HCT116 (cell line): ENCODE data around the gene WWOX. TPM values are rescaled to one million over a fixed set of nuclear protein-coding genes. Genes with fewer than 3 reads are reported as not detected.

ENCODE experiments used
- ATAC-seq: fragments of 200-7000 bp; cut with Tn5 transposase; 2 replicates; pipeline ENCODE4 v1.9.1; 2020; ENCODE audit warnings: mild to moderate bottlenecking, moderate library complexity
- BruUV-seq: library from RNA; stranded (reverse); fragments of 400-500 nt; replicated peaks from 2 replicates; lab custom pipeline; 2021; lab: Mats Ljungman, UMichigan
- CTCF ChIA-PET: fragments of 300-600 bp; sonication (Branson Sonifier 250); formaldehyde crosslinking; loops from one replicate; lab custom pipeline; 2021; ENCODE audit warnings: antibody characterized with exemption; lab: Charles Lee
- POLR2A ChIA-PET: fragments of 300-600, 350-600 bp; sonication (Branson Sonifier 250); formaldehyde crosslinking; loops from one replicate; lab custom pipeline; 2021; ENCODE audit warnings: antibody characterized with exemption; lab: Charles Lee
- RAD21 ChIA-PET, 2 experiments: fragments of 300-600 bp; sonication (Branson Sonifier 250); formaldehyde crosslinking; loops; one replicate each; lab custom pipeline; 2023; ENCODE audit warnings: low total read pairs in 2 of 2; ENCODE audit not compliant: uncharacterized antibody in 2 of 2, unreplicated experiment in 2 of 2, low non-redundant PET in 1 of 2; lab: Charles Lee
- DNase-seq: peaks from one replicate; pipeline ENCODE4 v3.0.0-alpha.2; 2010; ENCODE audit warnings: low read depth, low spot score
- H2AFZ ChIP-seq: fragments of 200-600 bp; shearing (Covaris generic), sonication (generic); 2 replicates; pipeline ENCODE4 v1.6.1; 2017; ENCODE audit warnings: low read depth, mixed run types, mixed read lengths, antibody characterized with exemption, low read length; ENCODE audit not compliant: poor library complexity, severe bottlenecking
- H3K27ac ChIP-seq: 2 replicates; pipeline ENCODE4 v1.5.1; 2012; ENCODE audit warnings: low read depth, low read length
- H3K27me3 ChIP-seq: fragments of 200-600 bp; sonication (generic); 2 replicates; pipeline ENCODE4 v1.6.1; 2016; ENCODE audit warnings: mixed run types, low read length, mixed read lengths; ENCODE audit not compliant: insufficient read depth
- H3K36me3 ChIP-seq, 2 experiments: fragments of 200-500 bp in 1 of 2; fragments of 200-600 bp in 1 of 2; sonication (Bioruptor generic) in 1 of 2; sonication (generic) in 1 of 2; 2 replicates each; pipeline versions ENCODE4 v1.5.1 to v1.6.1; 2014 to 2016; ENCODE audit warnings: low read length in 2 of 2, inconsistent platforms in 1 of 2, mixed read lengths in 1 of 2, mixed run types in 1 of 2; ENCODE audit not compliant: insufficient read depth in 2 of 2, control insufficient read depth in 1 of 2
- H3K4me1 ChIP-seq, 2 experiments: fragments of 200-600 bp in 1 of 2; sonication (generic) in 1 of 2; 2 replicates each; pipeline versions ENCODE4 v1.5.1 to v1.6.1; 2012 to 2017; ENCODE audit warnings: low read length in 2 of 2, inconsistent platforms in 1 of 2, mild to moderate bottlenecking in 1 of 2, mixed read lengths in 1 of 2, mixed run types in 1 of 2, moderate library complexity in 1 of 2; ENCODE audit not compliant: insufficient read depth in 2 of 2, control insufficient read depth in 1 of 2
- H3K4me2 ChIP-seq: fragments of 200-600 bp; sonication (generic); 2 replicates; pipeline ENCODE4 v1.6.1; 2017; ENCODE audit warnings: mixed run types, low read length, mixed read lengths
- H3K4me3 ChIP-seq, 2 experiments: fragments of 200-600 bp in 1 of 2; sonication (generic) in 1 of 2; replicated peaks in 1 of 2; 2 replicates each; pipeline ENCODE4 v1.5.1; 2011 to 2016; ENCODE audit warnings: low read length in 2 of 2, control low read depth in 1 of 2, low read depth in 1 of 2, mild to moderate bottlenecking in 1 of 2, mixed read lengths in 1 of 2, mixed run types in 1 of 2
- H3K79me2 ChIP-seq: fragments of 200-600 bp; sonication (generic); 2 replicates; pipeline ENCODE4 v1.6.1; 2017; ENCODE audit warnings: mild to moderate bottlenecking, mixed run types, low read length, moderate library complexity, mixed read lengths; ENCODE audit not compliant: insufficient read depth
- H3K9ac ChIP-seq: fragments of 200-600 bp; sonication (generic); 2 replicates; pipeline ENCODE4 v1.6.1; 2016; ENCODE audit warnings: low read length, mixed read lengths
- H3K9me2 ChIP-seq: fragments of 200-600 bp; sonication (generic), shearing (Covaris generic); 2 replicates; pipeline ENCODE4 v1.6.1; 2017; ENCODE audit warnings: mixed run types, mild to moderate bottlenecking, moderate library complexity; ENCODE audit not compliant: insufficient read depth
- H3K9me3 ChIP-seq, 2 experiments: fragments of 200-500 bp in 1 of 2; fragments of 200-600 bp in 1 of 2; sonication (Bioruptor generic) in 1 of 2; sonication (generic) in 1 of 2; 2 replicates each; pipeline ENCODE4 v1.6.1; 2014 to 2017; ENCODE audit warnings: low read length in 2 of 2, mixed read lengths in 2 of 2, inconsistent platforms in 1 of 2, low read depth in 1 of 2, mild to moderate bottlenecking in 1 of 2, mixed run types in 1 of 2, moderate library complexity in 1 of 2; ENCODE audit not compliant: control insufficient read depth in 1 of 2, insufficient read depth in 1 of 2
- H4K20me1 ChIP-seq: fragments of 200-600 bp; sonication (generic), shearing (Covaris generic); 2 replicates; pipeline ENCODE4 v1.6.1; 2017; ENCODE audit warnings: mixed run types, mild to moderate bottlenecking, moderate library complexity; ENCODE audit not compliant: insufficient read depth
- EGR1 ChIP-seq: IDR thresholded peaks from 2 replicates; pipeline ENCODE4 v1.6.1; 2012; ENCODE audit warnings: low read depth
- EZH2 ChIP-seq: fragments of 200-600 bp; sonication (generic); IDR thresholded peaks from 2 replicates; pipeline ENCODE4 v1.6.1; 2017; ENCODE audit warnings: antibody characterized with exemption, mixed run types
- intact Hi-C: fragments of 100-400 bp; cut with micrococcal nuclease; formaldehyde crosslinking; loops from 2 replicates; pipeline ENCODE4 v1.10.0; 2022
- total RNA-seq: library from RNA; stranded (reverse); gene quantifications from one replicate; pipeline ENCODE4 v1.2.1, GENCODE V29; 2021; ENCODE audit not compliant: unreplicated experiment

The WWOX gene
- total RNA-seq, 1 experiment from 2014 or later = 13.7 TPM

DNA sequence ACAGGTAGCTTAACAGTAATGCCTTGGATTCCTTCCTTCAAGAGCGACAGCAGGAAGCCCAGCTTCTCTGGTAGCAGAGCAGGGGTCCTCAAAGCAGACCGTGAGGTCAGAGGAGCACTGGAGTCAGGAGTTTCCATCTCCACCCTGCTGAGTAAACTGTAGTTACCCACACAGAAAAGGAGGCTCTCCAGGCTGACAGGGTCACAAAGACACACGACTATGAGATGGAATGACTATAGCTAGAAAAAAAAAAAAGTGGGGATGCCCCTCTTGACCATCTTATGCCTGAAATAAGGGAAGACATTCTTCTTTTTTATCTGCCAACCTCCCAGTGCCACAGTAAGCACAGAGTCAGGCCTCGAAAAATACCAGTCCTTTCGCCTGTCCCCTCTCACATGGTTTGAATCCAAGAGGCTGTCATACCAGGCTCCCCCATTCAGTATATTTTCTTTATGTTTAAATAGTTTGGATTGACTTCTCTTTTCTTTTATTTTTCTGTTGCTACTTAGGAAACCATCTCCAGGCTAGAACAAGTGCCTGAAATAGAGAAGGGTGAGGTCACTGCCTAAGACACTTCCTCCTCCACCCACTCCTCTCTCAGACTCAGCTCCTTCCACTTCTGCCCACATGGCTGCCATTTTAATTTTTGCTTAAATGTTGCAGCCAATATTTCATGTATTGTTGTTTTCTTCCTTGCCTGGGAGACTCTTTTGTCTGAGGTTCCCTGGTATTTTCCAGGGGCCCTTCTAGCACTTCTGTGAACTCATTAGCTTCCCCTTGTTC is 793.7 kb downstream of the WWOX start:
- no peak overlapping the region for H3K9ac ChIP-seq
- H3K27ac ChIP-seq = no peak overlapping the region

DNA sequence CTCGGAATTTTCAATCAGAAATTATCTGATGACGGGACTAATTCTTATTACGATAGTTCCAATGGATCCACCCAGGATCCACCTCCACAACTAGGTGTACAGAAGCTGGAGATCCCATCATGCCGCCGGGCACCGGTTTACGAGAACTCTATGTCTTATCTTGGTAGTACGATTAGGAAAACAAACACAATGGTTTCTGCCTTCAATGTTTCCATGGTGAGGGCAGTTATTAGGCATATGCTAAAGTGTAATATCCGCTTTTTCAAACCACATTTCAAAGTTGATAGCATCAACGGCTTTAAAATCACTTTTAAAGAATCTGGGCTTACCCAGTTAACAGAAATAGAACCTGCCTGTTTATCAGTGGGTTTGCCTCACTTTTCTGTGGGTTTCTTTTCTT is 795.4 kb downstream of the WWOX start:
- H3K27me3 ChIP-seq = no peaks in the 10 kb centered on the region
- H3K4me3 ChIP-seq = no peak overlapping the region
- no peaks in the 10 kb centered on the region for H4K20me1 ChIP-seq
- H3K4me2 ChIP-seq = no peak overlapping the region
- CTCF ChIA-PET = no interaction called here
- DNase-seq = no peak
- BruUV-seq = no TSS peak
- POLR2A ChIA-PET = no interaction called here
- no peak for ATAC-seq
- no peaks in the 10 kb centered on the region for H3K36me3 ChIP-seq
- H3K9me3 ChIP-seq = peaks cover 2 to 13% of the 10 kb centered on the region in 2 experiments; a peak in 2 of 4 replicates
- RAD21 ChIA-PET = no interaction called here
- intact Hi-C loops = no loop called here
- H3K9me2 ChIP-seq = no peaks in the 10 kb centered on the region
- no peaks in the 10 kb centered on the region for H3K79me2 ChIP-seq
- no peak for TF ChIP-seq EGR1
- no peak overlapping the region for H2AFZ ChIP-seq
- H3K9ac ChIP-seq = no peak overlapping the region
- H3K27ac ChIP-seq = no peak overlapping the region
- no peaks in the 10 kb centered on the region for H3K4me1 ChIP-seq

More for the DNA sequence above, 793.7 kb downstream of the WWOX start:
- RAD21 ChIA-PET = no interaction called here
- no peaks in the 10 kb centered on the region for H3K27me3 ChIP-seq
- H3K36me3 ChIP-seq = no peaks in the 10 kb centered on the region
- no peak overlapping the region for H3K4me3 ChIP-seq
- CTCF ChIA-PET = no interaction called here
- no peak for DNase-seq
- no peak overlapping the region for H3K4me2 ChIP-seq
- no peak for ATAC-seq
- H2AFZ ChIP-seq = no peak overlapping the region
- BruUV-seq = no TSS peak
- H3K9me2 ChIP-seq = no peaks in the 10 kb centered on the region
- H4K20me1 ChIP-seq = no peaks in the 10 kb centered on the region
- TF ChIP-seq EZH2 = no peak
- intact Hi-C loops = no loop called here
- POLR2A ChIA-PET = no interaction called here
- no peaks in the 10 kb centered on the region for H3K79me2 ChIP-seq
- H3K9me3 ChIP-seq = peaks cover 0 to 17% of the 10 kb centered on the region in 2 experiments; a peak in 2 of 4 replicates
- H3K4me1 ChIP-seq = no peaks in the 10 kb centered on the region
